NK-92 (cell line): ENCODE measurements around the gene MYBPC2.
"Not testable (repeated sequence)": the region's sequence is repeated elsewhere in the genome, so short reads cannot be mapped to it uniquely, and the experiment has no call there.

Experiments used
- DNase-seq: peaks from one replicate; lab custom pipeline; 2025; ENCODE audit not compliant: unreplicated experiment; lab: John Stamatoyannopoulos, UW

The MYBPC2 gene

GRCh38 chr19:50457300-50457699, 24.6 kb downstream of the MYBPC2 start:
- DNase-seq: no peak

- DNase-seq: no peak
Measured at GRCh38 chr19:50458396-50459066, 25.8 kb downstream of the MYBPC2 start.

- no peak for DNase-seq
Measured at GRCh38 chr19:50459067-50459456, 26.4 kb downstream of the MYBPC2 start.

- no peak for DNase-seq
Measured at GRCh38 chr19:50459638-50460037, 26.9 kb downstream of the MYBPC2 start.

- DNase-seq: no peak
Measured at GRCh38 chr19:50460161-50460765, 27.6 kb downstream of the MYBPC2 start.

- DNase-seq: no peak
Measured at GRCh38 chr19:50461066-50461875, 28.6 kb downstream of the MYBPC2 start.

- DNase-seq: no peak
Measured at GRCh38 chr19:50462970-50463369, 30.3 kb downstream of the MYBPC2 start.

- no peak for DNase-seq
Measured at GRCh38 chr19:50464348-50464747, 31.7 kb downstream of the MYBPC2 start.

GRCh38 chr19:50465000-50465399, 32.3 kb downstream of the MYBPC2 start:
- no peak for DNase-seq

- DNase-seq: no peak
Measured at GRCh38 chr19:50465986-50466705, 33.5 kb downstream of the MYBPC2 start.

GRCh38 chr19:50466706-50467039, 34.0 kb downstream of the MYBPC2 start:
- no peak for DNase-seq

- no peak for DNase-seq
Measured at GRCh38 chr19:50467566-50467965, 34.9 kb downstream of the MYBPC2 start.

- no peak for DNase-seq
Measured at GRCh38 chr19:50468818-50469217, 36.1 kb downstream of the MYBPC2 start.

GRCh38 chr19:50473336-50473735, 40.6 kb downstream of the MYBPC2 start:
- not testable (repeated sequence) for DNase-seq

- no peak for DNase-seq
Measured at GRCh38 chr19:50475101-50475568, 42.4 kb downstream of the MYBPC2 start.

GRCh38 chr19:50475736-50476223, 43.1 kb downstream of the MYBPC2 start:
- DNase-seq: no peak

- DNase-seq: peak; percentile 33
Measured at GRCh38 chr19:50476224-50476906, 43.7 kb downstream of the MYBPC2 start, which contains the start of the genes EMC10 and GARIN5A. TSS of gene EMC10 (plus strand) at chr19:50476507. CDS start at chr19:50476545, 38 bp downstream. TSS of gene GARIN5A (minus strand) at chr19:50476848. CDS start at chr19:50476388, 460 bp downstream.

GRCh38 chr19:50476907-50477238, 44.2 kb downstream of the MYBPC2 start:
- DNase-seq: no peak

- no peak for DNase-seq
Measured at GRCh38 chr19:50477751-50478515, 45.2 kb downstream of the MYBPC2 start.
